Heart left ventricle (tissue), 16 donors: Measurements from ENCODE around the gene ID1. TPM values are rescaled to one million over a fixed set of nuclear protein-coding genes. Genes with fewer than 3 reads are reported as not detected.

Source experiments
- ATAC-seq, 4 donors: fragments of 200-7000 bp; cut with Tn5 transposase; one replicate each; pipeline ENCODE4 v1.9.1; 2020 to 2022; ENCODE audit warnings: moderate library complexity in 4 of 4, mild to moderate bottlenecking in 3 of 4, moderate number of reproducible peaks in 1 of 4
- DNase-seq, 5 donors: peaks; one replicate each; pipeline ENCODE4 v3.0.0-alpha.2; 2020
- H3K27ac ChIP-seq, 12 donors: fragments of 200-600 bp; sonication (generic) in 4 of 12; one replicate each; pipeline versions ENCODE4 v1.5.0 to v1.8.0; 2016 to 2022; ENCODE audit warnings: mild to moderate bottlenecking in 2 of 12
- H3K27me3 ChIP-seq, 9 donors: fragments of 200-600 bp; sonication (generic) in 2 of 9; one replicate each; pipeline versions ENCODE4 v1.5.1 to v1.8.0; 2016 to 2022; ENCODE audit warnings: mild to moderate bottlenecking in 3 of 9
- H3K36me3 ChIP-seq, 9 donors: fragments of 200-600 bp; sonication (generic) in 2 of 9; one replicate each; pipeline versions ENCODE4 v1.5.0 to v1.8.0; 2018 to 2022; ENCODE audit warnings: mild to moderate bottlenecking in 2 of 9
- H3K4me1 ChIP-seq, 12 donors: fragments of 200-600 bp; sonication (generic) in 4 of 12; one replicate each; pipeline versions ENCODE4 v1.5.0 to v1.8.0; 2016 to 2022; ENCODE audit warnings: mild to moderate bottlenecking in 3 of 12
- H3K4me3 ChIP-seq, 12 donors: fragments of 200-600 bp; sonication (generic) in 4 of 12; one replicate each; pipeline versions ENCODE4 v1.5.0 to v1.8.0; 2017 to 2022; ENCODE audit warnings: mild to moderate bottlenecking in 9 of 12, moderate library complexity in 4 of 12
- H3K9me3 ChIP-seq, 12 donors: fragments of 200-600 bp; sonication (generic) in 4 of 12; one replicate each; pipeline versions ENCODE4 v1.5.0 to v1.8.0; 2016 to 2022; ENCODE audit warnings: mild to moderate bottlenecking in 1 of 12
- CTCF ChIP-seq, 12 donors: fragments of 200-600 bp; sonication (generic) in 4 of 12; IDR thresholded peaks; one replicate each; pipeline versions ENCODE4 v1.5.0 to v1.8.0; 2018 to 2022; ENCODE audit warnings: antibody characterized with exemption in 12 of 12, mild to moderate bottlenecking in 5 of 12
- POLR2A ChIP-seq, 2 donors: fragments of 450-650 bp; IDR thresholded peaks; one replicate each; pipeline ENCODE4 v1.6.1; 2017; ENCODE audit warnings: antibody characterized with exemption in 2 of 2, mild to moderate bottlenecking in 2 of 2, moderate library complexity in 2 of 2
- WGBS, 4 donors: extraction: QIAGEN DNeasy Blood & Tissue Kit in 2 of 4; methylation state at CpG; one replicate each; pipeline versions ENCODE4 v1.1.5 to v1.1.7; 2013 to 2018; 5-methylcytosine and 5-hydroxymethylcytosine counted together
- intact Hi-C, 10 donors: fragments of 100-400 bp; cut with DNase I; formaldehyde crosslinking; loops; one replicate each; pipeline versions ENCODE4 v1.11.1 to v1.14.2; 2022
- polyA plus RNA-seq, 2 donors: library from polyadenylated mRNA; stranded (reverse); fragments of 200-250 nt; gene quantifications; one replicate each; pipeline ENCODE4 v1.2.3, GENCODE V29; 2013
- total RNA-seq, 9 donors: library from RNA; depleted of rRNA in 2 of 9; stranded (reverse); fragments of >200 nt in 2 of 9; fragmentation: NEBNext Ultra II Directional in 3 of 9; extraction: Animal tissue kit (Norgen Biotek cat#: 25700) in 3 of 9; gene quantifications; one replicate each; pipeline versions ENCODE4 v1.1.0 to v1.2.4, GENCODE V29; 2016 to 2023
- donor health status: ischemic (EF 13 %, LVEDD 7.1; RV severe dilation, severe dysfunction).
- donor health status: healthy with polysubstance abuse.
- donor health status: DM: no; HTN: yes; CAD: no.
- donor health status: DM: no; HTN: no; CAD: no.
- donor health status: ischemic (EF 25% LVEDD 6.9; RV normal size, moderate dysfunction).
- donor health status: ischemic (EF 25% LVEDD 5.7; RV mildly dilated, moderate dysfunction).
- donor health status: healthy.
- donor health status: DM: yes; HTN: yes; CAD: no.
- donor health status: ischemic (EF 35%, LVEDD 5.7; RV mildly dilated, moderate dysfunction).
- donor health status: nonischemic (EF 11% LVEDD 7.7; RV severe dilation, severe dysfunction).
- donor health status: DM: yes; HTN: yes; CAD: no.
- donor health status: PGD.
- donor health status: ischemic (EF 29% LVEDD 5.4; RV normal size, mild dysfunction).
- donor health status: nonischemic (EF 23%, LVEDD 6.1; RV moderate dilation, normal function).

The ID1 gene
- total and polyA plus RNA-seq, 11 donors: 72.4 to 619 (median 140) TPM

DNA sequence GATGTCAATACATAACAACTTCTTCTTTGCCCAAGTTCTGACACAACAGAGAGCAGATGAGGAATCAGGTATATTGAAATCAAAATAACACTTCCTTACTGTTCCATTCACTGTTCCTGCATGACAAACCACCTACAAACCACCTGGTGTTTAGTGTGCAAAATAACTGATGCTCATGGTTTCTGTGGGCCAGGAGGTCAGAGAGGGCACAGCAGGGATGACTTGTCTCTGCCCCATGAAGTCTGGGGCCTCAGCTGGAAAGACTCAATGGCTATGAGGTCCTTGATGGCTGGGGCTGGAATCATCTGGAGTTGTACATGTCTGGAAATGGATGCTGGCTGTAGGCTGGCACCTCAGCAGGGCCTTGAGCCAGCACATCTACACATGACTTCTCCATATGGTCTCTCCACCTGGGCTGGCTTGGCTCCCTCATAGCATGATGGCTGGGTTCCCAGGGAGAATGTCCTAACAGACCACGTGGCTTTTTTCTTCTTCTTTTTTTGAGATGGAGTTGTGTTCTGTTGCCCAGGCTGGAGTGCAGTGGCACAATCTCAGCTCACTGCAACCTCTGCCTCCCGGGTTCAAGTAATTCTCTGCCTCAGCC lies 25.2 kb downstream of the ID1 start:
- WGBS, 4 donors: 38 to 58% (median 49%) methylated on average over 2 of the region's 2 CpGs
- intact Hi-C loops: no loop called here
- ATAC-seq (no peak), DNase-seq (no peak)
- Histone ChIP-seq H3K27ac (no peak overlapping the region), H3K27me3 (no peaks in the 10 kb centered on the region), H3K4me1 (peaks cover 0 to 8% (median 0%) of the 10 kb centered on the region in 12 donors), H3K9me3 (no peaks in the 10 kb centered on the region), H3K4me3 (no peak overlapping the region), H3K36me3 (no peaks in the 10 kb centered on the region)
- TF ChIP-seq POLR2A (IDR thresholded peaks at IDR 0.05) (no peak), CTCF (IDR thresholded peaks at IDR 0.05) (no peak)

GRCh38 chr20:31632548-31633338 lies 27.7 kb downstream of the ID1 start:
- TF ChIP-seq POLR2A (IDR thresholded peaks at IDR 0.05) (no peak), CTCF (IDR thresholded peaks at IDR 0.05) (no peak)
- H3K27ac ChIP-seq: no peak overlapping the region
- no peak for DNase-seq
- H3K27me3 ChIP-seq: peaks cover 0 to 2% (median 0%) of the 10 kb centered on the region in 9 donors
- whole genome bisulfite sequencing, 4 donors: 93 to 97% (median 95%) methylated on average over 32 to 40 of the region's 40 CpGs
- peak in 2 of 4 donors; percentile 4 to 12 for ATAC-seq
- peaks cover 0 to 12% (median 2%) of the 10 kb centered on the region in 12 donors for H3K4me1 ChIP-seq
- intact Hi-C loops: no loop called here
- no peaks in the 10 kb centered on the region for H3K36me3 ChIP-seq
- H3K9me3 ChIP-seq: no peaks in the 10 kb centered on the region
- no peak overlapping the region for H3K4me3 ChIP-seq

DNA sequence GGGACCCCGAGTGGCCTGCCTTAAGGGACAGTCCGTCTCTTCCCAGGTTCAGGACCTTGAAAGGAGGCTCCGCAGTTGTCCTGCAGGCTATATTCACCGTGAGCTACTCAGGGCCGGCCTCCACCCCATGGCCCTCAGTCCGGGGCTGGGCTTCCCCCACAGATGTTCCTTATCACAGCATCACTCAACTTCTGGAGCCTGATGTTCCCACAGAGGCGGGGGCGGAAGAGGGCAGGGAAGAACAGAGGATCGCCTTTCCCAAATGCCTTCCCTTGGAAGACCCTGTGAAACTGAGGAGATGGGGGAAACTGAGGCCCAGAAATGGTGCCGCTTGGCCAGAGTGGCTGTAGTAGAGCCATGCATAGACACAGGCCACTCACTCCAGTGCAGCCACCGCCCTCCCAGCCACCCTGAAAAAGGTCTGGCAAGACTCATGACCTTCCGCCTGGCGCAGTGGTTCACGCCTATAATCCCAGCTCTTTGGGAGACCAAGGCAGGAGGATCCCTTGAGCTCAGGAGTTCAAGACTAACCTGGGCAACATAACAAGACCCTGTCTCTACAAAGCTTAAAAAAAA lies 28.3 kb downstream of the ID1 start:
- H3K4me3 ChIP-seq: no peak overlapping the region
- WGBS, 4 donors: 71 to 82% (median 75%) methylated on average over 12 to 14 of the region's 14 CpGs
- peak; percentile 31 to 68 (median 47) for DNase-seq
- peaks cover 0 to 4% (median 0%) of the 10 kb centered on the region in 9 donors for H3K27me3 ChIP-seq
- intact Hi-C loops: no loop called here
- ATAC-seq: peak in 3 of 4 donors; percentile 55 to 64 (median 56)
- no peaks in the 10 kb centered on the region for H3K9me3 ChIP-seq
- H3K27ac ChIP-seq: peak overlapping the region in 1 of 12 donors; percentile 8
- TF ChIP-seq POLR2A (IDR thresholded peaks at IDR 0.05) (no peak), CTCF (IDR thresholded peaks at IDR 0.05) (no peak)
- no peaks in the 10 kb centered on the region for H3K36me3 ChIP-seq
- H3K4me1 ChIP-seq: peaks cover 0 to 12% (median 2%) of the 10 kb centered on the region in 12 donors

DNA sequence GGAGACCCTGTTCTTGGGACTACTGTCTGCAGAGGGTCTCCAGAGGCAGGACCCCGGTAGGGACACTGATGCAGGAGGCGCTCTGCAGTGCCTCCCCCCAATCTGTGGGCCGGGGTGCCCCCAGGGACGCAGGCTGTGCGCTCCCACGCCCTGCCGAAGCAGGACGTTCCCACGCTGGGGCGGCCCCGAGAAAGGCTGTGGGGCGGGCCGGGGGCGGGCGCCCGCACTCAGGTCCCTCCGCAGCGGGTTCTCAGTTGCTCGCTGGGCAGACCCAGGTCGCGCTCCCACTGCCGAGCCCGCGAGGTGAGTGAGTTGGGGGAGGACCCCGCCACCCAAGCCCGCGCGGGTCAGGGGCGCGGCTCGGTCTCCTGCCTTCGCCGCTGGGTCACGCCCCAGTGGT lies 32.6 kb downstream of the ID1 start, which contains the start of gene COX4I2:
Gene COX4I2, plus strand, starts transcription at position 253 of the 400 bp plus-strand sequence. CDS start 1,106 bp downstream, outside the sequence.
- H3K9me3 ChIP-seq: no peaks in the 10 kb centered on the region
- no peaks in the 10 kb centered on the region for H3K36me3 ChIP-seq
- intact Hi-C loops: no loop called here
- ATAC-seq (peak; percentile 38 to 66 (median 58)), DNase-seq (peak; percentile 54 to 73 (median 69))
- peaks cover 0 to 7% (median 0%) of the 10 kb centered on the region in 9 donors for H3K27me3 ChIP-seq
- peak within 1 kb of the TSS in 11 of 12 donors; percentile 5 to 62 (median 47) for H3K4me3 ChIP-seq
- 31 to 40% (median 36%) methylated on average over 4 to 34 of the region's 34 CpGs for WGBS, 4 donors
- H3K4me1 ChIP-seq: peaks cover 0 to 12% (median 2%) of the 10 kb centered on the region in 12 donors
- TF ChIP-seq POLR2A (IDR thresholded peaks at IDR 0.05): peak in 1 of 2 donors; percentile 38
- no peak for TF ChIP-seq CTCF (IDR thresholded peaks at IDR 0.05)
- H3K27ac ChIP-seq: peak within 1 kb of the TSS; percentile 17 to 88 (median 74)
